CD4-positive, alpha-beta T cell (primary cell): ENCODE data around the gene PLXNB2. TPM values are rescaled to one million over a fixed set of nuclear protein-coding genes. Genes with fewer than 3 reads are reported as not detected.

Experiments
- ATAC-seq: fragments of 200-7000 bp; cut with Tn5 transposase; one replicate; pipeline ENCODE4 v1.10.0; 2022; ENCODE audit warnings: mild to moderate bottlenecking; ENCODE audit not compliant: poor library complexity
- CTCF ChIA-PET: fragments of 350-600 bp; sonication (Branson Sonifier 250); formaldehyde crosslinking; loops from one replicate; lab custom pipeline; 2021; ENCODE audit warnings: antibody characterized with exemption, inconsistent platforms; lab: Charles Lee
- POLR2A ChIA-PET: fragments of 350-600 bp; sonication (Branson Sonifier 250); formaldehyde crosslinking; loops from one replicate; lab custom pipeline; 2021; ENCODE audit warnings: antibody characterized with exemption, inconsistent platforms; lab: Charles Lee
- DNase-seq, 14 experiments: peaks; one replicate each; pipeline ENCODE4 v3.0.0-alpha.2; 2013 to 2020; ENCODE audit warnings: mixed read lengths in 2 of 14
- H3K27ac ChIP-seq, 2 donors: one replicate each; pipeline versions ENCODE4 v1.5.1 to v1.7.0; 2013; ENCODE audit warnings: low read length in 2 of 2, low read depth in 1 of 2, mild to moderate bottlenecking in 1 of 2
- H3K27me3 ChIP-seq, 2 experiments: 1 replicate in 1 of 2; 2 replicates in 1 of 2; pipeline versions ENCODE4 v1.6.1 to v1.7.0; 2013; ENCODE audit warnings: low read length in 2 of 2, control low read depth in 1 of 2, mild to moderate bottlenecking in 1 of 2, moderate library complexity in 1 of 2; ENCODE audit not compliant: insufficient read depth in 2 of 2, control insufficient read depth in 1 of 2
- H3K36me3 ChIP-seq: one replicate; pipeline ENCODE4 v1.6.1; 2013; ENCODE audit warnings: low read length, control low read depth; ENCODE audit not compliant: insufficient read depth
- H3K4me1 ChIP-seq: one replicate; pipeline ENCODE4 v1.6.1; 2013; ENCODE audit warnings: low read length, control low read depth; ENCODE audit not compliant: insufficient read depth
- H3K4me3 ChIP-seq: one replicate; pipeline ENCODE4 v1.5.1; 2013; ENCODE audit warnings: mild to moderate bottlenecking, low read length, moderate library complexity
- H3K9me3 ChIP-seq, 2 experiments: 1 replicate in 1 of 2; 2 replicates in 1 of 2; pipeline versions ENCODE4 v1.6.1 to v1.7.0; 2013; ENCODE audit warnings: low read length in 2 of 2, mild to moderate bottlenecking in 2 of 2, control low read depth in 1 of 2, moderate library complexity in 1 of 2; ENCODE audit not compliant: control insufficient read depth in 1 of 2, insufficient read depth in 1 of 2
- H3K27ac Mint-ChIP-seq: one replicate; pipeline ENCODE4 v1.8.0; 2020; ENCODE audit warnings: mixed read lengths
- H3K27me3 Mint-ChIP-seq: one replicate; pipeline ENCODE4 v1.8.0; 2021; ENCODE audit warnings: mixed read lengths
- H3K36me3 Mint-ChIP-seq: one replicate; pipeline ENCODE4 v1.8.0; 2021; ENCODE audit warnings: low read depth, mixed read lengths
- H3K4me1 Mint-ChIP-seq: one replicate; pipeline ENCODE4 v1.8.0; 2021; ENCODE audit warnings: low read depth, mixed read lengths
- H3K4me3 Mint-ChIP-seq: one replicate; pipeline ENCODE4 v1.8.0; 2020; ENCODE audit warnings: mild to moderate bottlenecking, mixed read lengths
- H3K9me3 Mint-ChIP-seq: one replicate; pipeline ENCODE4 v1.8.0; 2020; ENCODE audit warnings: mixed read lengths
- CTCF ChIP-seq: fragments of 200-600 bp; IDR thresholded peaks from one replicate; pipeline ENCODE4 v1.8.0; 2022; ENCODE audit warnings: antibody characterized with exemption, mild to moderate bottlenecking
- intact Hi-C, 2 experiments: fragments of 100-400 bp; cut with DNase I in 1 of 2; cut with micrococcal nuclease in 1 of 2; formaldehyde crosslinking; loops; one replicate each; pipeline versions ENCODE4 v1.15.1 to v1.9.0; 2023 to 2025; cut with DNase I, micrococcal nuclease
- total RNA-seq, 174 experiments: library from RNA in 2 of 174; stranded (reverse) in 2 of 174; gene quantifications; one replicate each; pipeline ENCODE4 v1.2.3 and lab custom pipeline; 2021 to 2026

PLXNB2 gene
- total RNA-seq, 2 experiments from 2014 or later = 2.8 to 3.9 TPM

DNA sequence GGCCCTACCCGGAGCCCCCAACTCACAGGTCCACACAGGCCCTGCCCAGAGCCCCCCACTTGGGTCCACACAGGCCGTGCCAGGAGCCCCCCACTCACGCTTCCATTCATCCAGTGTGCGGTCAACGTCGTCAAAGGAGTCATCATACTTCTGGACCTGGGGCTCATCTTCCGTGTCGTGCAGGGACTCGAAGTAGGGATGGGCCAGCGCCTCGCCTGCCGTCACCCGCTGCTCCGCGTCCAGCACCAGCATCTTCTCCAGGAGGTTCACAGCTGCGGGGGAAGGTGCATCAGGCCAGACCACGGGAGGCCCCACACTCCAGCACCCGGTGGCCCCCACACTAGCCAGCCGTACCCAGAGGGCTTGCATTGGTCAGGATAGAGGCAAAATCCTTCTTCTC, 52.3 kb downstream of the PLXNB2 start:
- Mint-ChIP-seq H3K27me3 (peaks cover 7% of the 10 kb centered on the region), H3K36me3 (no peaks in the 10 kb centered on the region), H3K9me3 (no peaks in the 10 kb centered on the region), H3K4me3 (no peak overlapping the region), H3K4me1 (peaks cover 14% of the 10 kb centered on the region), H3K27ac (no peak overlapping the region)
- H3K9me3 ChIP-seq = peaks cover 0 to 1% of the 10 kb centered on the region in 2 experiments
- no peak for ATAC-seq
- H3K4me1 ChIP-seq = peaks cover 17% of the 10 kb centered on the region
- H3K27me3 ChIP-seq = peaks cover 0 to 2% of the 10 kb centered on the region in 2 experiments
- no peak overlapping the region for H3K4me3 ChIP-seq
- ChIA-PET POLR2A (interaction anchor here (0.6 kb wide), 2 partner anchors 64 to 220 kb away, joined by 3 read pairs; no protein-coding TSS in a partner anchor), CTCF (no interaction called here)
- no peak for TF ChIP-seq CTCF
- intact Hi-C loops = no loop called here
- DNase-seq = no peak
- no peaks in the 10 kb centered on the region for H3K36me3 ChIP-seq
- H3K27ac ChIP-seq = no peak overlapping the region

DNA sequence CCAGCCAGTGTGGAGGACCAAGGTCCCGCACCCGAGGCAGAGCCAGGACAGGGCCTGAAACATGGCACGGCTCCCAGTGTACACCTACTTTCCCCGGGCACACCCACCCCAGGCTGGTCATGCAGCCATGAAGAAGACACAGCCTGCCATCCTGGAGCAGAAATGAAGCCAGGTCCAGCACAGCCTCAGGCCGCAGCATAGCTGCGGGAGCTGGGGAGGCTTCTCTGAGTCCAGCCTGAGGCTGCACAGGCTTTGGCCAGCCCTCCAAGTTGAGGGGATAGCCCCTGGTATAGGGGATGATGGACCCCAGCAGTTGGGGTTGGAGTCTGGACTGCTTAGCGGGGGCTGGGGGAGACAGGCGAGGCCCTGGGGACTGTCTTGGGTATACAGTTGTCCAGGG, 53.5 kb downstream of the PLXNB2 start:
- intact Hi-C loops = loop anchor here (2.0 to 5.0 kb wide), 3 partner anchors 17 to 243 kb away; partner anchors contain the start of genes MAPK11 (in 1 of the 2) and PPP6R2 (in 1 of the 2)
- Mint-ChIP-seq H3K36me3 (no peaks in the 10 kb centered on the region), H3K27ac (no peak overlapping the region), H3K4me1 (peaks cover 16% of the 10 kb centered on the region), H3K4me3 (no peak overlapping the region), H3K9me3 (no peaks in the 10 kb centered on the region), H3K27me3 (peaks cover 4% of the 10 kb centered on the region)
- DNase-seq = no peak
- Histone ChIP-seq H3K4me1 (peaks cover 27% of the 10 kb centered on the region), H3K4me3 (no peak overlapping the region), H3K9me3 (no peaks in the 10 kb centered on the region), H3K27me3 (no peaks in the 10 kb centered on the region), H3K27ac (no peak overlapping the region), H3K36me3 (no peaks in the 10 kb centered on the region)
- TF ChIP-seq CTCF = no peak
- no peak for ATAC-seq
- POLR2A ChIA-PET = no interaction called here
- CTCF ChIA-PET = no interaction called here

DNA sequence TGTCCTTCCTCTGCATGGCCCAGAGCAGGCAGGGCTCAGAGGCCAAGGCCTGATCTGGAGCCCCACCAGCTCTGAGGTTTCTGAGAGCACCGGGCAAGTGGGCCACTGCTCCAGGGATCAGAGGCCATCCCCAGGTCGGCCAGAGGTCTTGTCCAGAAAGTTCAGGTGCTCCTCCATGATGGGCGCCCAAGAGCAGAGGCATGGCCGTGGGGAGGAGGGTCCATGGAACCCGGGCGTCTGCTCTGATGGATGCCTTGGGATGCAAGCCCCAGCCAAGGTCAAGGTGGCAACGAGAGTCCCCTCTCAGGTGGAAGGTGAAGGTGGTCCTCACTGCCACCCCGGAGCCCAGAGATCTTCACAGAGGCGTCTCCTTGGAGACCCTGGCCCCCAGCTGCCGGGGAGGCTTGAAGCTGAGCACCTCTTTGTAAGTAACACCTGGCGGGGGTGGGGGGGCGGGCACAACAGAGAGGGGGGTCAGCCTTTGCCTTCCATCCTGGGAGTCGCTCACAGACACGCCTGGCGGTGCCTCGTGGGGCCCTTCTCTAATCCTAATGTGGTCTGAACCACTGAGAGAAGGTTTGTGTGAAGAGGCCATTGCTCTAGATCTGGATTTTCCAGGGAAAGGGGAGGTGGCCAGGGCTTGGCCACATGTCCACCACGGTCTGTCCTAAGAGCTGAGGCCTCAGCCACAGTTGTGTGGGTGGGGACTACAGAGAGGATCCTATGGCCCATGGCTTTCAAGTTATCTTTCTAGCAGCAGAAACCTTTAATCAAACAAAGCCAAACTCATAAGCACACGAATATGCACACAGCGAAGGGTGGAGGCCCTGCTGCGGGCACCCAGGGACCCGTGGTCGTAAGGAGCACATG, 54.2 kb downstream of the PLXNB2 start:
- Mint-ChIP-seq H3K27ac (no peak overlapping the region), H3K4me1 (peaks cover 16% of the 10 kb centered on the region), H3K9me3 (no peaks in the 10 kb centered on the region), H3K4me3 (peak overlapping the region; percentile 11), H3K27me3 (no peaks in the 10 kb centered on the region), H3K36me3 (no peaks in the 10 kb centered on the region)
- H3K9me3 ChIP-seq = no peaks in the 10 kb centered on the region
- TF ChIP-seq CTCF = no peak
- no peak overlapping the region for H3K27ac ChIP-seq
- peaks cover 6% of the 10 kb centered on the region for H3K36me3 ChIP-seq
- no peak for DNase-seq
- H3K4me1 ChIP-seq = peaks cover 33% of the 10 kb centered on the region
- no peak overlapping the region for H3K4me3 ChIP-seq
- ChIA-PET CTCF (interaction anchor here (0.7 to 2.5 kb wide), 4 partner anchors 23 to 220 kb away, joined by 3 to 16 read pairs (median 4); no protein-coding TSS in a partner anchor), POLR2A (interaction anchor here (0.9 to 3.1 kb wide), 3 partner anchors 63 to 368 kb away, joined by 3 to 12 read pairs (median 5); no protein-coding TSS in a partner anchor)
- no peak for ATAC-seq
- H3K27me3 ChIP-seq = no peaks in the 10 kb centered on the region
- intact Hi-C loops = loop anchor here (2.0 to 5.0 kb wide), 3 partner anchors 18 to 244 kb away; partner anchors contain the start of genes MAPK11 (in 1 of the 2) and PPP6R2 (in 1 of the 2)
